H1 (cell line): ENCODE results near the gene MRPS16. TPM values are rescaled to one million over a fixed set of nuclear protein-coding genes. Genes with fewer than 3 reads are reported as not detected.
A peak's percentile ranks its signal among the peaks of the same experiment; 100 is the strongest.

Source experiments
- CTCF ChIA-PET: fragments of 300-600 bp; sonication (Branson Sonifier 250); formaldehyde crosslinking; loops from one replicate; lab custom pipeline; 2021; ENCODE audit not compliant: partially characterized antibody; lab: Charles Lee
- POLR2A ChIA-PET: fragments of 300-600 bp; sonication (Branson Sonifier 250); formaldehyde crosslinking; loops from one replicate; lab custom pipeline; 2021; ENCODE audit warnings: inconsistent platforms; ENCODE audit not compliant: partially characterized antibody; lab: Charles Lee
- DNase-seq, 2 experiments: peaks; one replicate each; pipeline versions ENCODE4 v3.0.0 to v3.0.0-alpha.2; 2010 to 2022; ENCODE audit warnings: low spot score in 2 of 2, low read depth in 1 of 2, mixed read lengths in 1 of 2
- FAIRE-seq: peaks from 2 replicates; lab custom pipeline; 2011; peaks lifted over from hg19 to GRCh38; lab: Jason Lieb, UNC
- H2AFZ ChIP-seq: 2 replicates; pipeline ENCODE4 v1.8.1; 2012; ENCODE audit warnings: low read length, inconsistent platforms
- H2AK5ac ChIP-seq: 2 replicates; pipeline ENCODE4 v1.6.1; 2013; ENCODE audit warnings: low read depth, low read length
- H2BK120ac ChIP-seq: replicated peaks from 2 replicates; pipeline ENCODE3; 2013; ENCODE audit warnings: low read depth, low read length, inconsistent platforms
- H2BK12ac ChIP-seq: 2 replicates; pipeline ENCODE4 v1.6.1; 2013; ENCODE audit warnings: low read depth, low read length
- H2BK15ac ChIP-seq: 2 replicates; pipeline ENCODE4 v1.6.1; 2013; ENCODE audit warnings: low read length
- H2BK20ac ChIP-seq: 2 replicates; pipeline ENCODE4 v1.6.1; 2013; ENCODE audit warnings: low read length
- H2BK5ac ChIP-seq: 2 replicates; pipeline ENCODE4 v1.6.1; 2013; ENCODE audit warnings: low read depth, low read length
- H3K14ac ChIP-seq: 2 replicates; pipeline ENCODE4 v1.6.1; 2013; ENCODE audit warnings: inconsistent platforms; ENCODE audit not compliant: insufficient read length
- H3K18ac ChIP-seq: 2 replicates; pipeline ENCODE4 v1.6.1; 2013; ENCODE audit warnings: low read length; ENCODE audit errors: extremely low read depth
- H3K23ac ChIP-seq: 2 replicates; pipeline ENCODE4 v1.6.1; 2013; ENCODE audit warnings: inconsistent platforms; ENCODE audit not compliant: insufficient read length
- H3K23me2 ChIP-seq: 2 replicates; pipeline ENCODE4 v1.6.1; 2013; ENCODE audit warnings: low read depth, low read length
- H3K27ac ChIP-seq: 2 replicates; pipeline ENCODE4 v1.6.1; 2011; ENCODE audit warnings: low read depth, low read length, inconsistent platforms
- H3K27me3 ChIP-seq, 4 experiments: replicated peaks in 1 of 4; 1 replicate in 1 of 4; 2 replicates in 3 of 4; pipeline versions ENCODE4 v1.6.1 to v1.8.1; 2011 to 2013; ENCODE audit warnings: low read length in 3 of 4, mild to moderate bottlenecking in 3 of 4, inconsistent platforms in 2 of 4, mixed read lengths in 2 of 4, moderate library complexity in 1 of 4; ENCODE audit not compliant: control insufficient read depth in 3 of 4, insufficient read depth in 3 of 4; ENCODE audit errors: extremely low read depth in 1 of 4
- H3K36me3 ChIP-seq, 4 experiments: 2 replicates each; pipeline versions ENCODE4 v1.6.1 to v1.8.1; 2011 to 2013; ENCODE audit warnings: mild to moderate bottlenecking in 4 of 4, low read length in 3 of 4, moderate library complexity in 2 of 4, control low read depth in 1 of 4, inconsistent platforms in 1 of 4; ENCODE audit not compliant: insufficient read depth in 4 of 4, control insufficient read depth in 2 of 4
- H3K4ac ChIP-seq: replicated peaks from 2 replicates; pipeline ENCODE3; 2013; ENCODE audit warnings: low read length, low read depth, mixed read lengths, inconsistent platforms; ENCODE audit not compliant: insufficient read length
- H3K4me1 ChIP-seq, 4 experiments: replicated peaks in 1 of 4; 1 replicate in 1 of 4; 2 replicates in 3 of 4; pipeline versions ENCODE4 v1.6.1 to v1.8.1; 2011 to 2013; ENCODE audit warnings: low read length in 3 of 4, inconsistent platforms in 2 of 4, mixed read lengths in 1 of 4; ENCODE audit not compliant: insufficient read depth in 4 of 4, control insufficient read depth in 3 of 4
- H3K4me2 ChIP-seq, 2 experiments: 2 replicates each; pipeline versions ENCODE4 v1.6.1 to v1.8.1; 2011 to 2013; ENCODE audit warnings: low read depth in 2 of 2, low read length in 2 of 2, control low read depth in 1 of 2, inconsistent platforms in 1 of 2, mild to moderate bottlenecking in 1 of 2; ENCODE audit not compliant: insufficient read depth in 1 of 2
- H3K4me3 ChIP-seq, 4 experiments: fragments of 200-600, 300-600 bp in 1 of 4; sonication (generic), shearing (Covaris generic), sonication (Bioruptor Twin) in 1 of 4; 2 replicates each; pipeline versions ENCODE4 v1.5.1 to v1.8.1; 2011 to 2016; ENCODE audit warnings: low read length in 4 of 4, low read depth in 3 of 4, control low read depth in 2 of 4, inconsistent platforms in 2 of 4, mild to moderate bottlenecking in 2 of 4, mixed read lengths in 1 of 4, moderate library complexity in 1 of 4; ENCODE audit not compliant: insufficient read depth in 2 of 4; ENCODE audit errors: extremely low read depth in 1 of 4
- H3K56ac ChIP-seq: replicated peaks from 2 replicates; pipeline ENCODE3; 2013; ENCODE audit warnings: low read depth, mild to moderate bottlenecking, mixed read lengths, low read length, inconsistent platforms; ENCODE audit not compliant: insufficient read length
- H3K79me1 ChIP-seq: 2 replicates; pipeline ENCODE4 v1.6.1; 2013; ENCODE audit warnings: low read depth, low read length, control low read depth
- H3K79me2 ChIP-seq, 2 experiments: 2 replicates each; pipeline versions ENCODE4 v1.6.1 to v1.8.1; 2012 to 2013; ENCODE audit warnings: low read length in 2 of 2, mild to moderate bottlenecking in 2 of 2, inconsistent platforms in 1 of 2; ENCODE audit not compliant: insufficient read depth in 2 of 2, control insufficient read depth in 1 of 2
- H3K9ac ChIP-seq, 4 experiments: replicated peaks in 1 of 4; 1 replicate in 1 of 4; 2 replicates in 3 of 4; pipeline versions ENCODE4 v1.6.1 to v1.8.1; 2011 to 2013; ENCODE audit warnings: low read depth in 3 of 4, low read length in 3 of 4, control low read depth in 2 of 4, mild to moderate bottlenecking in 2 of 4, moderate library complexity in 2 of 4, inconsistent platforms in 1 of 4; ENCODE audit errors: extremely low read depth in 1 of 4
- H3K9me3 ChIP-seq, 2 experiments: 2 replicates each; pipeline versions ENCODE4 v1.6.1 to v1.8.1; 2012 to 2013; ENCODE audit warnings: mild to moderate bottlenecking in 2 of 2, moderate library complexity in 2 of 2, control low read depth in 1 of 2, inconsistent platforms in 1 of 2, low read depth in 1 of 2, low read length in 1 of 2, mixed read lengths in 1 of 2; ENCODE audit not compliant: insufficient read depth in 2 of 2
- H4K20me1 ChIP-seq, 2 experiments: replicated peaks in 1 of 2; 2 replicates each; pipeline versions ENCODE3 to v1.8.1; 2011 to 2013; ENCODE audit warnings: inconsistent platforms in 2 of 2, low read length in 2 of 2, mild to moderate bottlenecking in 1 of 2; ENCODE audit not compliant: insufficient read depth in 2 of 2, control insufficient read depth in 1 of 2
- H4K5ac ChIP-seq: 2 replicates; pipeline ENCODE4 v1.6.1; 2013; ENCODE audit warnings: low read length, low read depth, mixed read lengths, inconsistent platforms; ENCODE audit not compliant: insufficient read length
- H4K8ac ChIP-seq: 2 replicates; pipeline ENCODE4 v1.8.0; 2013; ENCODE audit warnings: mild to moderate bottlenecking, moderate library complexity, low read length, inconsistent platforms; ENCODE audit not compliant: insufficient read depth; ENCODE audit errors: extremely low read depth
- H4K91ac ChIP-seq: replicated peaks from 2 replicates; pipeline ENCODE3; 2013; ENCODE audit warnings: low read length, mixed read lengths, inconsistent platforms; ENCODE audit not compliant: insufficient read length
- ASH2L ChIP-seq: fragments of 200-600, 300-600 bp; sonication (generic); IDR thresholded peaks from one replicate; pipeline ENCODE4 v1.7.1; 2017; ENCODE audit warnings: low read length
- BCL11A ChIP-seq, 2 experiments: IDR thresholded peaks; one replicate each; pipeline ENCODE4 v1.6.1; 2011; ENCODE audit warnings: low read depth in 2 of 2, low read length in 2 of 2, mild to moderate bottlenecking in 2 of 2
- E2F6 ChIP-seq: IDR thresholded peaks from 2 replicates; pipeline ENCODE4 v1.6.1; 2012; ENCODE audit warnings: inconsistent platforms
- HDAC2 ChIP-seq, 2 experiments: fragments of 300-600 bp in 1 of 2; sonication (generic) in 1 of 2; IDR thresholded peaks; 2 replicates each; pipeline ENCODE4 v1.6.1; 2011 to 2012; ENCODE audit warnings: low read depth in 2 of 2, low read length in 2 of 2, mild to moderate bottlenecking in 2 of 2, moderate library complexity in 2 of 2, borderline replicate concordance in 1 of 2, inconsistent platforms in 1 of 2
- JUND ChIP-seq: IDR thresholded peaks from 2 replicates; pipeline ENCODE4 v1.6.1; 2011; ENCODE audit warnings: mild to moderate bottlenecking, improper control_type of control experiment, low read length
- KDM1A ChIP-seq: fragments of 200-600, 300-600 bp; sonication (generic); IDR thresholded peaks from 2 replicates; pipeline ENCODE4 v1.7.1; 2016; ENCODE audit warnings: mild to moderate bottlenecking, low read length, borderline replicate concordance
- KDM5A ChIP-seq: fragments of 200-600 bp; IDR thresholded peaks from 2 replicates; pipeline ENCODE4 v1.7.1; 2012; ENCODE audit warnings: mild to moderate bottlenecking, low read length, inconsistent platforms, mixed read lengths
- MAFK ChIP-seq: IDR thresholded peaks from 2 replicates; pipeline ENCODE4 v1.6.1; 2012; ENCODE audit warnings: low read depth, mild to moderate bottlenecking, improper control_type of control experiment, low read length
- SIRT6 ChIP-seq: IDR thresholded peaks from one replicate; pipeline ENCODE4 v1.7.1; 2012; ENCODE audit warnings: low read length, inconsistent platforms
- SIX5 ChIP-seq: IDR thresholded peaks from 2 replicates; pipeline ENCODE4 v1.6.1; 2011; ENCODE audit warnings: mild to moderate bottlenecking, low read depth, low read length
- WGBS, 2 experiments: shearing (Covaris generic) in 1 of 2; methylation state at CpG; one replicate each; pipeline versions ENCODE4 v1.1.6 to v1.1.7; 2013 to 2015; ENCODE audit warnings: low lambda C conversion rate in 2 of 2, mixed read lengths in 2 of 2, inconsistent platforms in 1 of 2, low coverage in 1 of 2, missing lambda C conversion rate in 1 of 2; ENCODE audit not compliant: insufficient replicate concordance in 2 of 2, insufficient coverage in 1 of 2, insufficient read length in 1 of 2; ENCODE audit errors: extremely low coverage in 1 of 2, missing lambda C conversion rate in 1 of 2; 5-methylcytosine and 5-hydroxymethylcytosine counted together
- polyA plus RNA-seq, 7 experiments: library from polyadenylated mRNA; depleted of rRNA in 3 of 7; stranded (reverse) in 5 of 7; unstranded in 2 of 7; fragments of >200 nt in 5 of 7; fragments of 200-250 nt in 2 of 7; gene quantifications; 1 replicate in 5 of 7; 2 replicates in 1 of 7; 4 replicates in 1 of 7; pipeline versions ENCODE4 v1.2.1 to v1.2.3, GENCODE V29; 2011 to 2013; ENCODE audit warnings: missing spikeins in 2 of 7, mixed read lengths in 2 of 7
- total RNA-seq: library from RNA; stranded (reverse); fragmentation: NEBNext Ultra II Directional; extraction: Animal tissue kit (Norgen Biotek cat#: 25700); gene quantifications from 2 replicates; pipeline ENCODE4 v1.2.1, GENCODE V29; 2021

The MRPS16 gene
- total and polyA plus RNA-seq, 2 of the 8 experiments (the other 6 are each of a cell fraction or from before 2014, with no cell fraction given), result 125 to 203 TPM

DNA sequence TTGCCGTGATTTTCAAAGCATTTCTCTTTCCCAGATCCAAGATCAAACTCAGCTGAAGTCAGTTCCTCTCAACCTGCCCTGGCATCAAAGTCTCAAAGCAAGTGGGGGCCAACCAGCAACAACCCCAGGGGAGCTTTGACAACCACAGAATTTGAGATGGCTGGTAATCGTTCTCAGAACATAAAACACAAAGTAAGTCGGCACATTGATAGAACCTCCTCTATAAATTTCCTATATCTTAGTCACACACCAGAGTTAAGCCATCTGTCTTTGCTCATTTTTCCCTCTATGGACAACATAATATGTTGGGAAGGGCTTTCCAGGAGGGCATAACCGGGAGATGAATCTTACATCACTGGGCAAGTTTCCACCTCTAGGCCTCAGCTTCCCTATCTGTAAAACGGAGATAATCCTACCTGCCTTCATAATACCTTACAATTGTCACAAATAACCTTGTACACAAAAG lies 4.2 kb downstream of the MRPS16 start:
- Histone ChIP-seq H3K4me2 (peak overlapping the region in 1 of 2 experiments; percentile 21; a peak in 1 of 4 replicates), H4K91ac (no peak overlapping the region), H3K4me3 (no peak overlapping the region), H3K4ac (no peak overlapping the region), H2AFZ (no peak overlapping the region), H3K56ac (no peak overlapping the region), H3K9me3 (no peaks in the 10 kb centered on the region), H4K8ac (no peak overlapping the region), H3K79me2 (peaks cover 7 to 73% of the 10 kb centered on the region in 2 experiments; a peak in 2 of 4 replicates), H2BK15ac (no peak overlapping the region), H3K79me1 (0 out of 2 replicates have a peak, but pooled peaks cover 3% of the 10 kb centered on the region), H3K9ac (no peak overlapping the region), H3K27ac (no peak overlapping the region), H3K27me3 (no peaks in the 10 kb centered on the region), H2BK120ac (no peak overlapping the region), H3K14ac (no peak overlapping the region), H2BK12ac (no peak overlapping the region), H3K36me3 (peaks cover 12 to 43% (median 31%) of the 10 kb centered on the region in 4 experiments), H3K23ac (no peak overlapping the region), H2BK5ac (no peak overlapping the region), H4K20me1 (peaks cover 0 to 3% of the 10 kb centered on the region in 2 experiments), H3K23me2 (peaks cover 9% of the 10 kb centered on the region), H2BK20ac (no peak overlapping the region), H3K18ac (no peak overlapping the region), H3K4me1 (peaks cover 0 to 4% (median 3%) of the 10 kb centered on the region in 4 experiments; a peak in 5 of 7 replicates), H2AK5ac (no peak overlapping the region), H4K5ac (no peak overlapping the region)
- WGBS, 2 experiments, result 93% methylated on average over 5 of the region's 5 CpGs; no CpG with 5 or more reads in 1 of the 2 experiments
- FAIRE-seq, result no peak
- ChIA-PET POLR2A (interaction anchor here (1.1 to 4.8 kb wide), 7 partner anchors 7 to 70 kb away, joined by 3 to 62 read pairs (median 8); no protein-coding TSS in a partner anchor), CTCF (interaction anchor here (0.8 to 1.7 kb wide), 2 partner anchors 12 to 89 kb away, joined by 3 to 4 read pairs; no protein-coding TSS in a partner anchor)
- DNase-seq, result no peak
- TF ChIP-seq ASH2L (no peak), MAFK (no peak), SIRT6 (no peak), SIX5 (no peak), KDM5A (no peak), JUND (no peak), E2F6 (no peak), HDAC2 (IDR thresholded peaks at IDR 0.05; ENCODE audit: borderline replicate concordance in 1 of 2, low read depth in 2 of 2, low read length in 2 of 2) (no peak), KDM1A (no peak), BCL11A (IDR thresholded peaks at IDR 0.05; ENCODE audit: low read depth in 2 of 2, low read length in 2 of 2) (no peak)
